PC-3 (cell line): ENCODE measurements around the gene WWP2.

Experiments
- EZH2phosphoT487 ChIP-seq: fragments of 300-600 bp; sonication (generic); IDR thresholded peaks from 2 replicates; pipeline ENCODE4 v1.6.1; 2018; ENCODE audit warnings: mild to moderate bottlenecking, antibody characterized with exemption, low read length, borderline replicate concordance
- TF ChIP-seq, protein P1 (sequence below): fragments of 300-600 bp; sonication (generic); conservative IDR thresholded peaks from 2 replicates; pipeline ENCODE4 v1.5.1; 2017; ENCODE audit warnings: antibody characterized with exemption, low read depth, mild to moderate bottlenecking, low read length

DNA sequence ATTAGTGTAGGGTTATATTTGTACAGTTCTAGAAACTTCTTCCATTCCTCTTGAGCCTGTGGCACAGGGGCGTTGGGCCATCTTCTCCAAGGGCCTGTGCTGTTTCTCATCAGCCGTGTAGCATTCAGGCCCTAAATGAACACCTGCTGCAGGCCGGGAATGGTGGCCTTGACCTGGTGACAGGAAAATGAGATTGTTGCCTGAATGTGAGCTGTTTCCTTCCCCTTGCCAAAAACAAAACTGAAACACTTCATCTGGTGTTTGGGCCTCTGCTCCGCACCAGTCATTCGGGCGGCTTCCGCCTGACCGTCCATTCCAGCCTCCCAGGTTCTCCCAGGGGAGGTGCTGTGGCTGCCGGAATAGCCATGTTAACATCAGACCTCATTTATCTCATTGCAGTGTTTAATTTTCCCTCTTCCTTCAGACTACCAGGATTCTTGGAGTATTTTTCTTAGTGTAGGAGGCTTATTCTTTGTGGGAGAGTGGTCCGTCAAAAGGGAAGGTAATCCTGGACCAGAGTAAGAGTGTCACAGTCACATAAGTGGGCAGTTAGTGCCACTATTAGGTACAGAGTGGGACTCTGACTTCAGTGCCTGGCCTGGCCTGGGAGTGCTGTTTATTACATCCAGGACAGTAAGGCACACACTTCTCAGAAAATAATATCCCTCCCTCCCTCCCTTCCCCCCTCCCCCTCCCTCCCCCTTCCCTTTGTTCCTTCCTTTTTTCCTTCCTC lies 61.9 kb downstream of the WWP2 start:
- TF ChIP-seq, protein P1, sequence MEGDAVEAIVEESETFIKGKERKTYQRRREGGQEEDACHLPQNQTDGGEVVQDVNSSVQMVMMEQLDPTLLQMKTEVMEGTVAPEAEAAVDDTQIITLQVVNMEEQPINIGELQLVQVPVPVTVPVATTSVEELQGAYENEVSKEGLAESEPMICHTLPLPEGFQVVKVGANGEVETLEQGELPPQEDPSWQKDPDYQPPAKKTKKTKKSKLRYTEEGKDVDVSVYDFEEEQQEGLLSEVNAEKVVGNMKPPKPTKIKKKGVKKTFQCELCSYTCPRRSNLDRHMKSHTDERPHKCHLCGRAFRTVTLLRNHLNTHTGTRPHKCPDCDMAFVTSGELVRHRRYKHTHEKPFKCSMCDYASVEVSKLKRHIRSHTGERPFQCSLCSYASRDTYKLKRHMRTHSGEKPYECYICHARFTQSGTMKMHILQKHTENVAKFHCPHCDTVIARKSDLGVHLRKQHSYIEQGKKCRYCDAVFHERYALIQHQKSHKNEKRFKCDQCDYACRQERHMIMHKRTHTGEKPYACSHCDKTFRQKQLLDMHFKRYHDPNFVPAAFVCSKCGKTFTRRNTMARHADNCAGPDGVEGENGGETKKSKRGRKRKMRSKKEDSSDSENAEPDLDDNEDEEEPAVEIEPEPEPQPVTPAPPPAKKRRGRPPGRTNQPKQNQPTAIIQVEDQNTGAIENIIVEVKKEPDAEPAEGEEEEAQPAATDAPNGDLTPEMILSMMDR: no peak
- no peak for TF ChIP-seq EZH2phosphoT487
